Heart right ventricle (tissue), 16 donors: ENCODE data around the gene PEDS1. TPM values are rescaled to one million over a fixed set of nuclear protein-coding genes. Genes with fewer than 3 reads are reported as not detected.
A peak's percentile ranks its signal among the peaks of the same experiment; 100 is the strongest.

Experiments
- ATAC-seq, 8 donors: fragments of 200-7000 bp; cut with Tn5 transposase; one replicate each; pipeline ENCODE4 v1.9.1; 2020; ENCODE audit warnings: mild to moderate bottlenecking in 8 of 8, moderate library complexity in 8 of 8, moderate number of reproducible peaks in 1 of 8
- DNase-seq, 2 donors: peaks; one replicate each; pipeline ENCODE4 v3.0.0-alpha.2; 2020
- H3K27ac ChIP-seq, 10 donors: fragments of 200-600 bp; sonication (generic) in 2 of 10; one replicate each; pipeline versions ENCODE4 v1.5.0 to v1.8.0; 2020 to 2022; ENCODE audit warnings: mild to moderate bottlenecking in 3 of 10
- H3K27me3 ChIP-seq, 7 donors: fragments of 200-600 bp; one replicate each; pipeline ENCODE4 v1.8.0; 2021 to 2022; ENCODE audit warnings: mild to moderate bottlenecking in 2 of 7
- H3K36me3 ChIP-seq, 9 donors: fragments of 200-600 bp; sonication (generic) in 1 of 9; one replicate each; pipeline versions ENCODE4 v1.5.0 to v1.8.0; 2020 to 2022; ENCODE audit warnings: mild to moderate bottlenecking in 2 of 9
- H3K4me1 ChIP-seq, 9 donors: fragments of 200-600 bp; sonication (generic) in 1 of 9; one replicate each; pipeline versions ENCODE4 v1.5.0 to v1.8.0; 2020 to 2022; ENCODE audit warnings: mild to moderate bottlenecking in 4 of 9
- H3K4me3 ChIP-seq, 10 donors: fragments of 200-600 bp; sonication (generic) in 2 of 10; one replicate each; pipeline versions ENCODE4 v1.5.0 to v1.8.0; 2020 to 2022; ENCODE audit warnings: mild to moderate bottlenecking in 7 of 10, moderate library complexity in 2 of 10
- H3K9me3 ChIP-seq, 11 donors: fragments of 200-600 bp in 10 of 11; sonication (generic) in 2 of 11; one replicate each; pipeline versions ENCODE4 v1.5.0 to v1.8.0; 2013 to 2022; ENCODE audit warnings: mild to moderate bottlenecking in 2 of 11, control low read depth in 1 of 11, moderate library complexity in 1 of 11
- WGBS, 2 donors: extraction: QIAGEN DNeasy Blood & Tissue Kit; methylation state at CpG; one replicate each; pipeline ENCODE4 v1.1.7; 2013; ENCODE audit warnings: inconsistent platforms in 1 of 2; 5-methylcytosine and 5-hydroxymethylcytosine counted together
- intact Hi-C, 10 donors: fragments of 100-400 bp; cut with DNase I; formaldehyde crosslinking; loops; one replicate each; pipeline versions ENCODE4 v1.11.1 to v1.14.2; 2022
- polyA plus RNA-seq, 2 donors: library from polyadenylated mRNA; stranded (reverse); fragments of 200-250 nt; gene quantifications; one replicate each; pipeline ENCODE4 v1.2.3, GENCODE V29; 2013
- total RNA-seq, 10 donors: library from RNA; stranded (reverse); fragmentation: NEBNext Ultra II Directional in 3 of 10; extraction: Animal tissue kit (Norgen Biotek cat#: 25700) in 3 of 10; gene quantifications; one replicate each; pipeline versions ENCODE4 v1.2.1 to v1.2.4, GENCODE V29; 2021 to 2023
- TF ChIP-seq, protein P1 (sequence below), 9 donors: fragments of 200-600 bp; sonication (generic) in 2 of 9; IDR thresholded peaks; one replicate each; pipeline versions ENCODE4 v1.5.0 to v1.8.0; 2021 to 2022; ENCODE audit warnings: antibody characterized with exemption in 9 of 9, mild to moderate bottlenecking in 5 of 9, moderate library complexity in 1 of 9
- donor health status: Arrhythmogenic right ventricular cardiomyopathy.
- donor health status: ischemic (EF 13 %, LVEDD 7.1; RV severe dilation, severe dysfunction).
- donor health status: healthy with polysubstance abuse.
- donor health status: DM: no; HTN: yes; CAD: no.
- donor health status: DM: no; HTN: no; CAD: no.
- donor health status: ischemic (EF 25% LVEDD 6.9; RV normal size, moderate dysfunction).
- donor health status: ischemic (EF 25% LVEDD 5.7; RV mildly dilated, moderate dysfunction).
- donor health status: healthy.
- donor health status: DM: yes; HTN: yes; CAD: no.
- donor health status: Ischemic cardiomyopathy.
- donor health status: ischemic (EF 35%, LVEDD 5.7; RV mildly dilated, moderate dysfunction).
- donor health status: nonischemic (EF 11% LVEDD 7.7; RV severe dilation, severe dysfunction).
- donor health status: DM: yes; HTN: yes; CAD: no.
- donor health status: PGD.
- donor health status: ischemic (EF 29% LVEDD 5.4; RV normal size, mild dysfunction).
- donor health status: nonischemic (EF 23%, LVEDD 6.1; RV moderate dilation, normal function).

Gene PEDS1
- total and polyA plus RNA-seq, 12 donors, result 12.2 to 40.2 (median 24.7) TPM

DNA sequence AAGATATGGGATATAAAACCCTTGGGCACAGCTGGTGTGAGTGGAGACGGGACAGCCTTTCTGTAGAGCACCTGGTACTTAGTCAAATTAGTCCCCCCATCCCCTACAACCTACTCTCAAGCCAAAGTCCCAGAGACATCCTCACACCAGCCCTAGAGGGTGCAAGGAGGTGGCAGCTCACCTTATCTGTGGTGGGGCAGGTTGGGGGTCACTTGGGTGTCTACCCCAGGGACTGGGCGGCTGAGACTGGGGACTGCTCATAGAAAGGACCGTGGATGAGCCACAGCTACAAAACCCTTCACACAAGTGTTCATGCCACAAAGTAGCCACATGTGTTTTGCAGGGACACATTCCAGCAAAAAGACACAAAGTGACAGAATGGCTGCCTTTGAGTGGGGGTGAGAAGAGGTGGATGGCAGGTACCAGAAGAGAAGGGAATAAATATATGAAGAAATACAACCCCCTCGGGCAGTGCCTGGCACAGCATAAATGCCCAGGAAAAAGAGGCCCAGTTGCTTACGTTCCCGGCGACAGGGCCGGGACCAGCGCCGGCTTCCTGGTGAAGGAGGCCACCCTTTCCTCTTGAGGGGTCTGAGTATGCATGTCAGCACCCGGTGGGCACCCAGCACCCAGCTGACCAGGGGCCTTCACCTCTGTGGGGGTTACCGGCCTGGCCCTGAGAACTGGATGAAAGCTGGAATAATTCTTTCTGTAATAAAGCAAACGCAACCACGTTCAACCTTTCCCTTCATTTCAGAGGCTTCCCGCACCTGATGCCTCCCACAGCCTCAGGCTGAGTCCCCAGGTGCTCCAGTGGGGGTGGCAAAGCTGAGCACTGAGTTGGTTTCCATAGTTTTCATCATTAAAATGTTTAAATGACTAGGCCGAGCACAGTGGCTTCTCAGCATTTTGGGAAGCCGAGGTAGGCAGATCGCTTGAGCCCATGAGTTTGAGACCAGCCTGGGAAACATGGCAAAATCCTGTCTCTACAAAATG is 22.7 kb upstream of the PEDS1 start:
- 94 to 97% methylated on average over 18 of the region's 18 CpGs for WGBS, 2 donors
- Histone ChIP-seq H3K4me3 (no peak overlapping the region), H3K9me3 (no peaks in the 10 kb centered on the region), H3K27me3 (no peaks in the 10 kb centered on the region), H3K27ac (no peak overlapping the region), H3K36me3 (peaks cover 0 to 8% (median 0%) of the 10 kb centered on the region in 9 donors), H3K4me1 (peaks cover 0 to 29% (median 22%) of the 10 kb centered on the region in 9 donors)
- intact Hi-C loops, result loop anchor here in 2 of 10 donors (5.0 kb wide), 1 partner anchor 199 kb away; no protein-coding TSS in a partner anchor
- ATAC-seq (no peak), DNase-seq (no peak)
- TF ChIP-seq, protein P1, sequence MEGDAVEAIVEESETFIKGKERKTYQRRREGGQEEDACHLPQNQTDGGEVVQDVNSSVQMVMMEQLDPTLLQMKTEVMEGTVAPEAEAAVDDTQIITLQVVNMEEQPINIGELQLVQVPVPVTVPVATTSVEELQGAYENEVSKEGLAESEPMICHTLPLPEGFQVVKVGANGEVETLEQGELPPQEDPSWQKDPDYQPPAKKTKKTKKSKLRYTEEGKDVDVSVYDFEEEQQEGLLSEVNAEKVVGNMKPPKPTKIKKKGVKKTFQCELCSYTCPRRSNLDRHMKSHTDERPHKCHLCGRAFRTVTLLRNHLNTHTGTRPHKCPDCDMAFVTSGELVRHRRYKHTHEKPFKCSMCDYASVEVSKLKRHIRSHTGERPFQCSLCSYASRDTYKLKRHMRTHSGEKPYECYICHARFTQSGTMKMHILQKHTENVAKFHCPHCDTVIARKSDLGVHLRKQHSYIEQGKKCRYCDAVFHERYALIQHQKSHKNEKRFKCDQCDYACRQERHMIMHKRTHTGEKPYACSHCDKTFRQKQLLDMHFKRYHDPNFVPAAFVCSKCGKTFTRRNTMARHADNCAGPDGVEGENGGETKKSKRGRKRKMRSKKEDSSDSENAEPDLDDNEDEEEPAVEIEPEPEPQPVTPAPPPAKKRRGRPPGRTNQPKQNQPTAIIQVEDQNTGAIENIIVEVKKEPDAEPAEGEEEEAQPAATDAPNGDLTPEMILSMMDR (IDR thresholded peaks at IDR 0.05), result no peak

DNA sequence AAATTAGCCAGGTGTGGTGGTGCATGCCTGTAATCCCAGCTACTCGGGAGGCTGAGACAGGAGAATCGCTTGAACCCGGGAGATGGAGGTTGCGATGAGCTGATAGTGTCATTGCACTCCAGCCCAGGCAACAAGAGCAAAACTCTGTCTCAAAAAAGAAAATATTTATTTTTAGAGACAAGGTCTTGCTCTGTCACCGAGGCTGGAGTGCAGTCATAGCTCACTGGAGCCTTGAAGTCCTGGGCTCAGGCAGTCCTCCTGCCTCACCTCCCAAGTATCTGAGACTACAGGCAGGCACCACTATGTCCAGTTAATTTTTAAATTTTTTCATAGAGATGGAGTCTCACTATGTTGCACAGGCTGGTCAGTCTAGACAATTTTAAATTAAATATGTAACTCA is 20.9 kb upstream of the PEDS1 start:
- Histone ChIP-seq H3K27ac (no peak overlapping the region), H3K36me3 (peaks cover 0 to 8% (median 0%) of the 10 kb centered on the region in 9 donors), H3K9me3 (peaks cover 0 to 5% (median 0%) of the 10 kb centered on the region in 11 donors), H3K27me3 (no peaks in the 10 kb centered on the region), H3K4me3 (no peak overlapping the region), H3K4me1 (peaks cover 0 to 36% (median 22%) of the 10 kb centered on the region in 9 donors)
- ATAC-seq, result no peak
- intact Hi-C loops, result loop anchor here in 4 of 10 donors (5.0 kb wide), 3 partner anchors 52 to 197 kb away; partner anchors contain the start of gene SNAI1 (in 2 of the 4)
- DNase-seq, result no peak
- WGBS, 2 donors, result 75 to 84% methylated on average over 5 of the region's 5 CpGs
- TF ChIP-seq, protein P1 (IDR thresholded peaks at IDR 0.05), result no peak

DNA sequence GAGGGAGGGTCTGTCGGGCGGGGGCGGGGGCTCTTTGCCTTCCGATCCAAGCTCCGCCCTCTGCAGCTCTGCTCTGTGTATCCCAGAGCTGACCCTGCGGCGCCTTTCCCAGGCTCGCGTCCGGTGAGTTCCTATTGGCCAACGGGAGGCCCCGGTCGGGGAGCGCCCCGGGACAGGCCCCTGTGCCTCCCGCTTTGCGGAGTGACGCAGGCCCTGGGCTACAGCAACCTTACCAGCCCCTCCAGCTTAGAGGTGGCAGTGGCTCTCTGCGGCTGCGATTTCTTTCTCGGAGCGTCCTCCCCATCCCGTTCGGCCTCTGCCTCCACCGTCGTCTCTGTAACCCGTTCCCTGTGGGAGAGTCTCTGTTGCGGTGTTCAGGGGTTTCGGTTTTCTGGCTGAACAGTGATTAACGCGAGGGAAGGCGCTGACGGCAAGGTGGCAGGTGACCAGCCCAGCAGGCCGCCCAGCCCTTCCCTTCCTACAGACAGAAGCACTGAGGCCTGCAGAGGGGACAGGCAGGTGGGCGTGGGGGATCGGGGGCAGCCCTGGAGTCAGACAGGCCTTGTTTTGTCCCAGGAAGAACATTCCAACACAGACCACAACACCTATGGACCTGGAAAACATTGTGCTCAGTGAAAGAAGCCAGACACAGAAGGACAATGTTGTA is 19.0 kb upstream of the PEDS1 start:
- peak overlapping the region; percentile 44 to 70 (median 62) for H3K4me3 ChIP-seq
- H3K9me3 ChIP-seq, result peaks cover 0 to 6% (median 0%) of the 10 kb centered on the region in 11 donors
- WGBS, 2 donors, result 2 to 3% methylated on average over 36 of the region's 36 CpGs
- ATAC-seq (peak; percentile 95 to 98 (median 97)), DNase-seq (peak; percentile 92 to 93)
- intact Hi-C loops, result loop anchor here in 4 of 10 donors (5.0 kb wide), 3 partner anchors 50 to 195 kb away; partner anchors contain the start of gene SNAI1 (in 2 of the 4)
- H3K4me1 ChIP-seq, result peaks cover 0 to 43% (median 18%) of the 10 kb centered on the region in 9 donors
- no peaks in the 10 kb centered on the region for H3K27me3 ChIP-seq
- H3K27ac ChIP-seq, result peak overlapping the region; percentile 78 to 97 (median 90)
- H3K36me3 ChIP-seq, result peaks cover 0 to 8% (median 0%) of the 10 kb centered on the region in 9 donors
- TF ChIP-seq, protein P1 (IDR thresholded peaks at IDR 0.05), result no peak
